Iris pigment epithelial cell (primary cell): ENCODE measurements around the gene RUNX1.

Experiments
- DNase-seq: peaks from one replicate; pipeline ENCODE4 v3.0.0-alpha.2; 2011; ENCODE audit warnings: low read depth

The RUNX1 gene

DNA sequence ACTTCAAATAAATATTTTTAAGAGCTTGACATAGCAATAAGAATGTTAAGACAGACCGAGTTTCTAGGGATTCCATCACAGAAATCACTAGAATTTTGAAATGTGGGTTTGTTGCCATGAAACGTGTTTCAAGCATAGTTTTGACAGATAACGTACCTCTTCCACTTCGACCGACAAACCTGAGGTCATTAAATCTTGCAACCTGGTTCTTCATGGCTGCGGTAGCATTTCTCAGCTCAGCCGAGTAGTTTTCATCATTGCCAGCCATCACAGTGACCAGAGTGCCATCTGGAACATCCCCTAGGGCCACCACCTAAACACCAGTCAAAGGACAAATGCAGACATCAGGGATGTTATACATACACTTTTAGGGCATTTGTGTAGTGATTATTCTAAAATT lies 168.7 kb downstream of the RUNX1 start:
- DNase-seq = no peak

- no peak for DNase-seq
These were observed 170.2 kb downstream of the RUNX1 start for GRCh38 chr21:34878940-34879339.

GRCh38 chr21:34878501-34878900 lies 170.6 kb downstream of the RUNX1 start:
- no peak for DNase-seq

GRCh38 chr21:34877485-34878128 lies 171.5 kb downstream of the RUNX1 start:
- no peak for DNase-seq

- DNase-seq = no peak
These were observed 173.3 kb downstream of the RUNX1 start for GRCh38 chr21:34875830-34876229.

DNA sequence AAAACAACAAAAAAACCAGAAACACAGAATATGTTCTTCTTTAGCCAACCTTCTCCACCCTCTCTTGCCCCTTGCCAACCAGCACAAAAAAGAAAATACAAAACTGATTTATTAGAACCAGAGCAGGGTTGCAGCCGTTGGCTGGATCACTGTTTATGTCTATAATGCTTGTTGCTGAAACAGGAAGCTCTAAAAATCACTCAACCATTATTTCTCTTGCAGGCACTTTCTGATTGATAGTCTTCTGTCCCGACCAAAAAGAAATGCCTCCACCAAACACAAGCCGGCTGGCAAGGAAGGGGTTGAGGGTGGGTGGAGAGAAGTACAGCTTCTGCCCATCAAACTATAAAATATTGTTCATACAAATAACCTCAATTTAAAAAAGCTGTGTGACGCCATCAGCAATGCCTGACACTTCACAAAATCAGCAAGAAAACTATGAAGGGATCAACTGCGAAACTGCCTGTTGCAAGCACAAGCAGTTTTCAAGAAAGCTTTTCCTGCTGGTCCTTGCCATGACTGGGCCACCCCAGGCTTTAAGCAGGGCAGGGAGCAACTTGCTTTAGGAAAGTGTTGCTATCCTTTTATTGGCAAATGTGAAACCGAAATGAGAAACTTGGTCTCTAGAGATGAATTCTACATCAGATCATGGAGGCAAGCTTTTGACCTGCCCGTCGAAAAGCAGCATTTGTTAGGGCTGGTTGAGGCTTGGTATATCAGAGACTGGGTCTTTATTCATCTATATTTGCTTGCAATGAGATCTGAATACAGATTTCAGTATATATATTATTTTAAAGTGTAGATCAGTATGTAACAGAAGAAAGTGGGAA lies 174.2 kb downstream of the RUNX1 start:
- DNase-seq = no peak

- no peak for DNase-seq
These were observed 177.8 kb downstream of the RUNX1 start for GRCh38 chr21:34871026-34871908.

DNA sequence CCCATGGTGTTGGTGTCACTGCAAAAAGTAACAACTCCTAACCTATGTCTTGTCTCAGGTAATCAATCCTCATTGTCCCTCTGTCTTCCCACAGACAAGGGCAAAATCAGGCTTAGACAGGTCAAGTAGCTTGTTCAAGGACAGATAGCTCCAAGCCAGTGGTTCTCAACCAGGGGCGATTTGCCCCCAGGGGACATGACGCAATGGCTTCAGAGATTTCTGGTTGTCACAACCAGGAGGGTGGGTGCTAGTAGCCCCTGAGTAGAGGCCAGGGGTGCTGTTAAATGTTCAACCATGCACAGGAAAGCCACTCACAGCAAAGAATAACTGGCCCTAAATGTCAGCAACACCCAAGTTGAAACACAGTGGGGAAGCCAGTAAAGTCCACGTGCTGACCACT lies 178.9 kb downstream of the RUNX1 start:
- DNase-seq = no peak

- DNase-seq = no peak
These were observed 179.6 kb downstream of the RUNX1 start for GRCh38 chr21:34869545-34869944.

DNA sequence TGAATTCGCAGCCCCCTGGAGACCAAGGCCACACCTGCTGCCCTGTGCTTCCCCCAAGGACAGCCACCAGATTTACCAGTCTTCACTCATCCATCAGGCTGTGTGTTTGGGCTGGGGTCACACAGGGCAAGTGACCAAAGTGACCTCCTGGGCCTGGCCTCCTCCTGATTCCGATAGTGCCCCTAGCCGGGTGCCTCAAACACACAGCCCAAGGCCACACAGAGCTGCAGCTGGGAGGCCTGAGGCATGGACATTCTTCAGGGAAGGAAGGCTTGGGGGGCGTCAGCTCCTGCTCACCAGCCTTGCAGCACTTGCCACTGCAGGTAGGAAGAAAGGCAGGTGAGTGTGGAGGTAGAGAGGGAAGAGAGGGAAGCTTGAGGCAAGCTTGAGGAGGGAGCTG lies 181.3 kb downstream of the RUNX1 start:
- DNase-seq = no peak

GRCh38 chr21:34865400-34866241 lies 183.5 kb downstream of the RUNX1 start:
- no peak for DNase-seq

DNA sequence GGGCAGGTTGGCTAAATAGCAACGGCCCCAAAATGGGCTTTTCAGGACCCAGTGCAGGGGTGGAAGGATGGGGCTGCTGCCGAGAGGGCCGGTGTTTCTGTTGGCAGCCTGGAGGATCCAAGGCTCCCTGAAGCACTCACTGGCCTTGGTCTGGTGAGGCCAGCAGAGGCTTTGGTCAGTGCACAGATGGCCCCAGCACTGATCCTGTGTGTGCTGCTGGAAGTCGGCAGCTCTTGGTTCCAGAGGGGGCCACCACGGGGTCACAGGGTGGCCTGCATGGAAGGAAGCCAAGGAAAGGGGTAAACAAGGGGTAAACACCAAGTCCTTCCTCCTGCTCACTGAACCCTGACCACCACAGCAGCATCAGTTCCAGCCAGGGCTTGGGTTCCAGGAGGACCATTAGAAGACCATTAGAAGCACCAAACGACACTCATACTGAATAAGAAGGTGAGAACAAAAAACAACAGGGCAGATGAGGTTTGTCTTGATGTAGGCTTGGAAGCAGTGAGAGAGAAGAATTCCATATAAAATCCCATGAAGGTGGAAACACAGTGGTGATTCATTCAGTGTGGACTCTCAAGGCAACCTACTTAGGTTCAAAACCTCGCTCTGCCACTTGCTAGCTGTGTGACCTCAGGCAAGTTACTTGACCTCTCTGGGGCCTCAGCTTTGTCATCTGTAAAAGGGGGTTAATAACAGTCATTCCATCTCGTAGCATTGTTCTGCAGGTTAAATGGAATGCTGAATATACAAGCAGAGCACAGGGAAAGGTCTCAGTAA lies 184.5 kb downstream of the RUNX1 start:
- no peak for DNase-seq

GRCh38 chr21:34862951-34863350 lies 186.2 kb downstream of the RUNX1 start:
- DNase-seq = no peak

DNA sequence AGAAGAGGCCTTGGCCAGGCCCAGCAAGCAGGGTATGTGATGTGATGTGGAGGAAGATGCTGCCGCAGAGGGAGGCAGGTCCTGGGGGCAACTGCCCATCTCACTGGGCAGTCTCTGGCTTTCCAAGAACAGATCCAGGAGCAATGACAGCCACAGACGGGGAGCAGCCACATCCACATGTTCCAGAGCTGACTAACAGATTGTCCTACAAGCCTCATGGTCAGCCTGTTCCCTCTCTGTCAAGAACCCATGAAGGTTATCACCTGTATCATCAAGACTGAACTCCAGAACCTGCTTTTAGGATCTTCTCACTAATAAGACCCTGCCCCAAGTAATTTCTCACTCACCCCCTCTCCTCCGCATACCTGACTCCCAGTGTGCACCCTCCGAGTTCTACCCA lies 187.8 kb downstream of the RUNX1 start:
- no peak for DNase-seq

- no peak for DNase-seq
These were observed 189.0 kb downstream of the RUNX1 start for GRCh38 chr21:34859976-34860653.

GRCh38 chr21:34858559-34858958 lies 190.5 kb downstream of the RUNX1 start:
- DNase-seq = no peak

- DNase-seq = no peak
These were observed 191.2 kb downstream of the RUNX1 start for GRCh38 chr21:34857874-34858273.

DNA sequence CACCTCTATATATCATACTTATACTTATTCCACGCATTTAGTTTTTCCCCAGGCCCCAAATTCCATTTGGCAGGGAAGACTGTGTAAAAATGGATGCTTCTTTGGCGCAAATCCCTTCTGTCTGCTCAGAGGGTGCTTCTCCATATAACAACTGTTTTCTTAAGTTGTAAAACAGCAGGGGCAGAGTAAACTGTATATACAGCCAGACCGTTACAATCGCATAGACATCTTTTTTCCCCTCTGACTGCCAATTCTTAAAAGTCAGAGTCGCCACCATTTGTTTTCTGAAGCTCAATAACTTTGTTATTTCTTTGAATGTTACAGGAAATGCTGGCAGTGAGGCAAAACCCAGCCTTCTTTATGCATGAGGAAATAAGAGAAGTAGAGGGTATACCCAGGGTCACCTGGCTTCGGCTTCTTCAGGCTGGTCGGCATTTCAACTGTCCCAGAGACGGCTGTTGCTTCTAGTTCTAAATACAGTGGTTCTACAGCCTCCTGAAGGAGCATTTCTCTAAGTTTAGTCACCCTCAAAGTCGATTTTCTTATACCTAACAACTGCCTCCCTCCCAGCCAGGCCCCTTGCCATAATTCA lies 191.9 kb downstream of the RUNX1 start:
- DNase-seq = no peak

DNA sequence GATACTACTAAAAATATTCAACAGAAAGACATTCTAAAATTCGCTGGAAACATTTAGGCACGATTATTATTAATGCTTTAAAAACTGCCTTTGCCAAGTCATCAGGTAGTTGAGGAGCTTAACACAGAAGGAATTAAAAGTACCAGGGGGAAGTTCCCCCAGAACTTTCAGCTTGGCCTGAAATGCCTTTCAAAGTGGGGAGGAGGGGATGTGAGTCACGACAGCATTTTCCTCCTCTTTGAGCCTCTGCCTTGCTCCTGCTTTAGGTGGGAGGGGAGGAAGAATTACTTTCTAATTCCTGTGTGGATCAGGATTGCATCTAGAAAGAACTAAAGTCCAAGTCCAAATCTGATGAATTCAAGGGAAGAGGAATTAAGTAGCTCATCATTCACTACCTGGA lies 196.7 kb downstream of the RUNX1 start:
- peak; percentile 49 for DNase-seq

- DNase-seq = no peak
These were observed 198.9 kb downstream of the RUNX1 start for GRCh38 chr21:34850166-34850690.
